Esophagus squamous epithelium (tissue), 4 donors: Measurements from ENCODE around the gene AGMO.

Source experiments
- POLR2A ChIP-seq, 4 donors: fragments of 450-650 bp; IDR thresholded peaks; one replicate each; pipeline ENCODE4 v1.6.1; 2017; ENCODE audit warnings: antibody characterized with exemption in 4 of 4, mild to moderate bottlenecking in 4 of 4, moderate library complexity in 3 of 4
- TF ChIP-seq, protein P1 (sequence below), 6 experiments: fragments of 450-650 bp in 4 of 6; fragments of 200-600 bp in 2 of 6; sonication (generic) in 2 of 6; IDR thresholded peaks; one replicate each; pipeline ENCODE4 v1.5.1; 2016 to 2019; ENCODE audit warnings: antibody characterized with exemption in 6 of 6, mild to moderate bottlenecking in 4 of 6, moderate library complexity in 4 of 6

DNA sequence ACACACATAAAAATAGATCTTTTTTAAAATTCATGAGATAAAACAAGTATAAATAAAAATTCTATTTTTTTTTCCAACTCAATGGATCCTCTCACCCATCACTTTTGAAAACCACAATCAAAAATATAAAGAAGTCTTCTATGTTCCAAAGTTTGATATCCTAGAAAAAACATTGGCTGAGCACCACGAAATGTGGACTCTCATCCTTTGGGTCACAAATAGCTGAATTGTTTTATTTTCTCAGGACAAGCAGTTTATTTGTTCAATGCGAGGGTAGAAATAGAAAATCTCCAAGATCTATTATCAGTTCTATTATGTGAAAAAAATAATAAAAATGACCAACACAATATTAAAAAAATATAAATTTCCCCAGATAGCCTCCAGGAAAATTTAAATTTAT lies 348.7 kb downstream of the AGMO start:
- TF ChIP-seq, protein P1, sequence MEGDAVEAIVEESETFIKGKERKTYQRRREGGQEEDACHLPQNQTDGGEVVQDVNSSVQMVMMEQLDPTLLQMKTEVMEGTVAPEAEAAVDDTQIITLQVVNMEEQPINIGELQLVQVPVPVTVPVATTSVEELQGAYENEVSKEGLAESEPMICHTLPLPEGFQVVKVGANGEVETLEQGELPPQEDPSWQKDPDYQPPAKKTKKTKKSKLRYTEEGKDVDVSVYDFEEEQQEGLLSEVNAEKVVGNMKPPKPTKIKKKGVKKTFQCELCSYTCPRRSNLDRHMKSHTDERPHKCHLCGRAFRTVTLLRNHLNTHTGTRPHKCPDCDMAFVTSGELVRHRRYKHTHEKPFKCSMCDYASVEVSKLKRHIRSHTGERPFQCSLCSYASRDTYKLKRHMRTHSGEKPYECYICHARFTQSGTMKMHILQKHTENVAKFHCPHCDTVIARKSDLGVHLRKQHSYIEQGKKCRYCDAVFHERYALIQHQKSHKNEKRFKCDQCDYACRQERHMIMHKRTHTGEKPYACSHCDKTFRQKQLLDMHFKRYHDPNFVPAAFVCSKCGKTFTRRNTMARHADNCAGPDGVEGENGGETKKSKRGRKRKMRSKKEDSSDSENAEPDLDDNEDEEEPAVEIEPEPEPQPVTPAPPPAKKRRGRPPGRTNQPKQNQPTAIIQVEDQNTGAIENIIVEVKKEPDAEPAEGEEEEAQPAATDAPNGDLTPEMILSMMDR (IDR thresholded peaks at IDR 0.05): no peak
- no peak for TF ChIP-seq POLR2A (IDR thresholded peaks at IDR 0.05)
